Loucy (cell line): Measurements from ENCODE around the gene ARHGAP6.

Experiments
- EZH2phosphoT487 ChIP-seq: fragments of 200-600 bp; IDR thresholded peaks from 2 replicates; pipeline ENCODE4 v1.6.1; 2018; ENCODE audit warnings: antibody characterized with exemption, mild to moderate bottlenecking, moderate library complexity, borderline replicate concordance
- TF ChIP-seq, protein P1 (sequence below): fragments of 200-600 bp; sonication (generic); conservative IDR thresholded peaks from 2 replicates; pipeline ENCODE4 v1.5.1; 2014; ENCODE audit warnings: mild to moderate bottlenecking, antibody characterized with exemption, low read length

DNA sequence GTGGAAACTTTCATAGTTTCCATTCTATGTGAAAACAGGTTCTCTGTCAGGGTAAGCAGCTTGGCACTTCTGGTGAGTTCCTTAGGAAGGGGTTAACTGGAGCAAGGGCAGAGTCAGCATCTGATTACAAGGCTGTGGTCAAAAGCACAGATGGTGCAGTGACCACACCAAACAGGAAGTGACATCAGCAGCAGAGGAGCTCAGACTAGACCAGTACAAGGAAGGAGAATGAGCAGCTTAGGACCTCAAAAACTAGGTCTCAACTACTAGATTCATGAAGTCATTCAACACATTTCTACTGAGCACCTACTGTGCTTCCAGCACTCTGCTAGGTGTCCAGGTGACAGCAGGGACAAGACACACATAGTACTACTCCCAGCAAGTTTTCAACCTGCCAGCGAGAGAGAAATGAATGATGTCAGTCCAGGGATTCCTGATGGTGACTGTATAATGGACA, 242.3 kb downstream of the ARHGAP6 start:
- TF ChIP-seq, protein P1, sequence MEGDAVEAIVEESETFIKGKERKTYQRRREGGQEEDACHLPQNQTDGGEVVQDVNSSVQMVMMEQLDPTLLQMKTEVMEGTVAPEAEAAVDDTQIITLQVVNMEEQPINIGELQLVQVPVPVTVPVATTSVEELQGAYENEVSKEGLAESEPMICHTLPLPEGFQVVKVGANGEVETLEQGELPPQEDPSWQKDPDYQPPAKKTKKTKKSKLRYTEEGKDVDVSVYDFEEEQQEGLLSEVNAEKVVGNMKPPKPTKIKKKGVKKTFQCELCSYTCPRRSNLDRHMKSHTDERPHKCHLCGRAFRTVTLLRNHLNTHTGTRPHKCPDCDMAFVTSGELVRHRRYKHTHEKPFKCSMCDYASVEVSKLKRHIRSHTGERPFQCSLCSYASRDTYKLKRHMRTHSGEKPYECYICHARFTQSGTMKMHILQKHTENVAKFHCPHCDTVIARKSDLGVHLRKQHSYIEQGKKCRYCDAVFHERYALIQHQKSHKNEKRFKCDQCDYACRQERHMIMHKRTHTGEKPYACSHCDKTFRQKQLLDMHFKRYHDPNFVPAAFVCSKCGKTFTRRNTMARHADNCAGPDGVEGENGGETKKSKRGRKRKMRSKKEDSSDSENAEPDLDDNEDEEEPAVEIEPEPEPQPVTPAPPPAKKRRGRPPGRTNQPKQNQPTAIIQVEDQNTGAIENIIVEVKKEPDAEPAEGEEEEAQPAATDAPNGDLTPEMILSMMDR = no peak
- TF ChIP-seq EZH2phosphoT487 = no peak
